ENCODE measurements around the gene CA14. TPM values are rescaled to one million over a fixed set of nuclear protein-coding genes. Genes with fewer than 3 reads are reported as not detected.
A peak's percentile ranks its signal among the peaks of the same experiment; 100 is the strongest.
"Not testable (repeated sequence)": the region's sequence is repeated elsewhere in the genome, so short reads cannot be mapped to it uniquely, and the experiment has no call there.

The CA14 gene
- total RNA-seq, 1 experiment from 2014 or later: 4.7 TPM

- not testable (repeated sequence) for H3K27ac ChIP-seq, DNase-seq
These were observed 24.7 kb upstream of the CA14 start for GRCh38 chr1:150232921-150233320.

GRCh38 chr1:150233359-150234308, 23.9 kb upstream of the CA14 start:
- no peaks in the 10 kb centered on the region for H3K27me3 ChIP-seq
- no peak overlapping the region for H3K27ac ChIP-seq
- H3K4me3 ChIP-seq: peak overlapping the region; percentile 77
- DNase-seq: no peak
- H3K9me3 ChIP-seq (replicated peaks): no peaks in the 10 kb centered on the region
- H3K4me1 ChIP-seq: no peaks in the 10 kb centered on the region
- peaks cover 16% of the 10 kb centered on the region for H3K36me3 ChIP-seq

More at GRCh38 chr1:150232921-150233320, 24.7 kb upstream of the CA14 start:
- H3K9me3 ChIP-seq (replicated peaks); H3K4me3 ChIP-seq; H3K27me3 ChIP-seq; H3K4me1 ChIP-seq: not testable (repeated sequence)
- peaks cover 21% of the 10 kb centered on the region for H3K36me3 ChIP-seq

GRCh38 chr1:150234309-150234565, 23.3 kb upstream of the CA14 start:
- Histone ChIP-seq H3K27me3 (no peaks in the 10 kb centered on the region), H3K4me3 (peak overlapping the region; percentile 77), H3K9me3 (replicated peaks) (no peaks in the 10 kb centered on the region), H3K4me1 (no peaks in the 10 kb centered on the region), H3K36me3 (peaks cover 12% of the 10 kb centered on the region), H3K27ac (peak overlapping the region; percentile 86; the same call in 1 of the 2 replicates)
- DNase-seq: no peak

DNA sequence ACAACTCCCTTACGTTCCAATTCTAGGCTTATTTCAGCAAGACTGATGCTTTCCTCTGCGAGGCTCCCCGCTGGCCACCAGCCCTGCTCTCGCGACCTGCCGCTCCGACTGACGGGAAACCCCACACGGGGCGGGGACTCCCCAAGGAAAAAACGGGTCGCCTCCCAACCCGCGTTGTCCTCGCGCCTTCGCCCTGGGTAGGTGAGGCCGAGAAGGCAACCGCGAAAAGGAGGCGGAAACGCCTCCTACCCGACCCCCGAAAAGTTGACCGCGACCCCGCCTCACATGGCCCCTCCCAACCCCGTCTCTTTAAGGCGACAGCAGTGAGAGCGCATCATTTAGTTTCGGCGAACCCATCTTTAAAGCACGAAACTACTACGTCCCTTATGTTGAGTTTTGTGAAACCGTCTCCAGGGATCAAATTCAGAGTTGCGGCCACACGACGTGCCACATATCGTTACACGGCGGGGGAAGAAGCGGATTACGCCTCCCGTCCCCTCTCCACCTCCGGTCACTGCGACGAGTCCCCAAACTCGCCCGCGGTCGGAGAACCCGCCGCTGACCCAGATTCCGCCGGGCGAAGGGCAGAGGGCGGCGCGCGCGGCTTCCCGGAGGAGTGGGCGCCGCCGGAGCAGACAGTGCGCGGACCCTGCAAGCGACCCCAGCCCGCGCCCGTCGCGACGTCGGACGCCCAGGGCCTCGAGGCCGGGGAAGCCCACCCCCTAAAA, 22.8 kb upstream of the CA14 start:
- no peaks in the 10 kb centered on the region for H3K4me1 ChIP-seq
- H3K27ac ChIP-seq: peak overlapping the region; percentile 86
- DNase-seq: peak; percentile 71 to 74
- peak overlapping the region; percentile 77 for H3K4me3 ChIP-seq
- no peaks in the 10 kb centered on the region for H3K9me3 ChIP-seq (replicated peaks)
- no peaks in the 10 kb centered on the region for H3K27me3 ChIP-seq
- H3K36me3 ChIP-seq: peaks cover 12% of the 10 kb centered on the region

DNA sequence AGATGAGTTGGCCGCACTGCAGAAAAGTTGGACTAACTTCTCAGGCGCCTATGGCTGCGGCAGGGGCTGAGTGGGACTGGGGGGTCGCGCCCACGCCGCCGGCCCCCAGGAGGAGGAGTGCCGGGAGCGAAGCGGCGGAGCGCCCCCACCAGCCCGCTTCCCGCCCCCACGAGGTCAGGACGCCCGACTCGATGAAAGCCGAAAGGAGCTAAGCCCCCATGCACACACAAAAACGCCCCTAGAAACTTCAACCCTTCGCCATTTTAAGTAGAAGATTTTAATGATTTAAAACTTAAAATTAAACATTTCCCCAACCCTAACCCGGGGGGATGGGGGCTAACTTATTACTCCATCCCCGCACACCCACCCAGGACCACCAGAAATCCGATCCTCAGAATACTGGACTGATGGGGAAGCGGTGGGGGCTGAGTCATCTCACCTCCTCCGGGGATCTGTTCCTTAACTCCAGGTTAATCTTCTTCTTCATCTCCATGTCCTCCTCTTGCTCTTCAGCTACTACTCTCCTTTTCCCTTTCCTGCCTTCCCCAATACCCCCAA, 22.2 kb upstream of the CA14 start:
- peak; percentile 21 to 24 for DNase-seq
- H3K9me3 ChIP-seq (replicated peaks): no peaks in the 10 kb centered on the region
- peaks cover 10% of the 10 kb centered on the region for H3K36me3 ChIP-seq
- H3K27me3 ChIP-seq: no peaks in the 10 kb centered on the region
- no peaks in the 10 kb centered on the region for H3K4me1 ChIP-seq
- peak overlapping the region; percentile 86 for H3K27ac ChIP-seq
- H3K4me3 ChIP-seq: peak overlapping the region; percentile 77

DNA sequence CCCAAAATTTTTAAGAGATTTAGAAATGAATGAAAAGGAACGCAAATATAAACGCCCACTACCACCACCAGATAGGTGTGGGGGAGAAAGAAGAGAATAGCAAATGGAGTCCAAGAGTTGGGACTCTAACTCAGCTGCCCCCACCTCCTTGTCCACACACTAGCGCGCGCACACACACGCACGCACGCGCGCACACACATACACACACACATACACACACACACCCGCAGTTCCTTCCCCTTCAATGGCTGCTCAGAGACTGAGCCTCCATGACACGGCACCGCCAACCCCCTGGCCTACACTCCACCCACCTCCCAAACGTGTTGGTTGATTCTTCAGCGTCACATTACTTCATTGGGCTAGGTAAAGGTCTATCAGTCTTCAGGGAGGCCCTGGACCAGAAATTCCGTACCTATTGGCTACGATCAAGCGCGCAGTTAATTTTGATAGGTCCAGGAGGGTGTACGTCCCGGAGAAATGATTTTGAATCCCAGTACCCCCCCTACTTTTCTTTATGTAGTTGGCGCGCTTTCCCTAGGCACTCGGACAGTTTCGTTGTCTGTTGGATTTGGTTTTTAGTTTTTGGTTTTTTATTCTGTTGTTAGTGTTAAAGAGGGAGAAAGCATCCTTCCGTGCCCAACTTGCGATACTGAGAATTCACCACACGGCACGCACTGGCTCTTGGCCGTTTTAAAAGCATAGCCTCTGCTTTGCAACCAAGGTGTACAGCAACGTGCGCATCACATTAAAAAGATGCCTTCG, 21.5 kb upstream of the CA14 start, which contains the start of gene ANP32E:
Gene ANP32E, minus strand, starts transcription at position 261 of the 762 bp plus-strand sequence. CDS start 326 bp downstream, outside the sequence.
- Histone ChIP-seq H3K36me3 (peaks cover 5% of the 10 kb centered on the region; the same call in 1 of the 2 replicates), H3K27me3 (no peaks in the 10 kb centered on the region), H3K27ac (peak within 1 kb of the TSS; percentile 86), H3K4me1 (no peaks in the 10 kb centered on the region), H3K4me3 (peak within 1 kb of the TSS; percentile 77), H3K9me3 (replicated peaks) (no peaks in the 10 kb centered on the region)
- DNase-seq: peak; percentile 96 to 99

- Histone ChIP-seq H3K4me3 (peak overlapping the region; percentile 77), H3K9me3 (replicated peaks) (no peaks in the 10 kb centered on the region), H3K4me1 (no peaks in the 10 kb centered on the region), H3K36me3 (peaks cover under 1% of the 10 kb centered on the region; the same call in 1 of the 2 replicates), H3K27ac (peak overlapping the region; percentile 86), H3K27me3 (no peaks in the 10 kb centered on the region)
- DNase-seq: no peak
These were observed 20.9 kb upstream of the CA14 start for GRCh38 chr1:150236614-150237100.

DNA sequence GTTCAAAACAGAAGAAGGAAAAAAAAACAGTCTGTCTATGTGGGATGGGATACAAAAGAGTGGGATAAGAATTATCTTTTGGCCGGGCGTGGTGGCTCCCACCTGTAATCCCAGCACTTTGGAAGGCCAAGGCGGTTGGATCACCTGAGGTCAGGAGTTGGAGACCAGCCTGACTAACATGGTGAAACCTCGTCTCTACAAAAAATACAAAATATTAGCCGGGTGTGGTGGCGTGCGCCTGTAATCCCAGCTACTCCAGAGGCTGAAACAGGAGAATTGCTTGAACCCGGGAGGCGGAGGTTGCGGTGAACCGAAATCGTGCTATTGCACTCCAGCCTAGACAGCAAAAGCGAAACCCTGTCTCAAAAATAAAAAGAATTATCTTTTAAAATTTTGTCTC, 20.4 kb upstream of the CA14 start:
- H3K4me1 ChIP-seq; H3K36me3 ChIP-seq; H3K9me3 ChIP-seq (replicated peaks); H3K4me3 ChIP-seq; H3K27ac ChIP-seq; DNase-seq; H3K27me3 ChIP-seq: not testable (repeated sequence)

DNA sequence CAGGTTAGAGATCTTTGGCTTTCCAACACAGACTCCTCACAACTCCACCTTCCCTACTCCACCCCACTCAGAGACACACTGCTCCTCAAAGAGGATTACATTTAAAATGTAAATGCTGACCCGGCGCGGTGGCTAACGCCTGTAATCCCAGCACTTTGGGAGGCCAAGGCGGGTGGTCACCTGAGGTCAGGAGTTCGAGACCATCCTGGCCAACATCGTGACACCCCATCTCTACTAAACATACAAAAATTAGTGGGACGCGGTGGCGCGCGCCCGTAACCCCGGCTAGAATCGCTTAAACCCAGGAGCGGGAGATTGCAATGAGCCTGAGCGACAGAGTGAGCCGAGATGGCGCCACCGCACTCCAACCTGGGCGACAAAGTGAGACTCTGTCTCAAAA, 19.8 kb upstream of the CA14 start:
- no peaks in the 10 kb centered on the region for H3K36me3 ChIP-seq
- DNase-seq: no peak
- H3K9me3 ChIP-seq (replicated peaks): no peaks in the 10 kb centered on the region
- H3K27me3 ChIP-seq: no peaks in the 10 kb centered on the region
- no peak overlapping the region for H3K27ac ChIP-seq
- no peak overlapping the region for H3K4me3 ChIP-seq
- H3K4me1 ChIP-seq: no peaks in the 10 kb centered on the region

- no peaks in the 10 kb centered on the region for H3K36me3 ChIP-seq
- no peaks in the 10 kb centered on the region for H3K4me1 ChIP-seq
- H3K27me3 ChIP-seq: no peaks in the 10 kb centered on the region
- H3K27ac ChIP-seq: no peak overlapping the region
- no peaks in the 10 kb centered on the region for H3K9me3 ChIP-seq (replicated peaks)
- no peak overlapping the region for H3K4me3 ChIP-seq
- no peak for DNase-seq
These were observed 14.6 kb upstream of the CA14 start for GRCh38 chr1:150243003-150243402.

- no peak for DNase-seq
- Histone ChIP-seq H3K27me3 (no peaks in the 10 kb centered on the region), H3K36me3 (no peaks in the 10 kb centered on the region), H3K27ac (no peak overlapping the region), H3K4me3 (no peak overlapping the region), H3K9me3 (replicated peaks) (no peaks in the 10 kb centered on the region), H3K4me1 (no peaks in the 10 kb centered on the region)
These were observed 7.6 kb upstream of the CA14 start for GRCh38 chr1:150249936-150250335.

DNA sequence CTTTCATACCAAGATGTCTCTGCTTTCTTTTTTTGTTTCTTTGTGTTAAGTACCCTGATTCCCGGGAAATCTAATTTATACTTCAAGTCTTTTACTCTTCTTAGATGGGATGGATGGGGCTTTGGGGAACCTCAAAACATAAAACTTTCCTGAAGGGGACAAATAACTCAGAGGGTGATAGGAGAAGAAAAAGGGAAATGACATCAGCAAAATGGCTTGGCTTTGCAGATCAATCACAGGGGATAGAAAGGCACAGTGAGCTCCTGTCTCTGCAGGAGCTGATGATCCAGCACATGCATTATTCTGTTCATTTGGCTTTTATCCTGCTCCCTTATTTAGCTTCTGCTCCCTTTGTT, 1.4 kb upstream of the CA14 start:
- H3K4me1 ChIP-seq: peaks cover 6% of the 10 kb centered on the region; the same call in 1 of the 2 replicates
- no peak for DNase-seq
- H3K27me3 ChIP-seq: no peaks in the 10 kb centered on the region
- H3K27ac ChIP-seq: peak overlapping the region; percentile 45; the same call in 1 of the 2 replicates
- no peaks in the 10 kb centered on the region for H3K9me3 ChIP-seq (replicated peaks)
- H3K4me3 ChIP-seq: peak overlapping the region; percentile 51
- H3K36me3 ChIP-seq: no peaks in the 10 kb centered on the region

- peaks cover 6% of the 10 kb centered on the region; the same call in 1 of the 2 replicates for H3K4me1 ChIP-seq
- no peaks in the 10 kb centered on the region for H3K36me3 ChIP-seq
- DNase-seq: peak; percentile 49 to 51
- H3K27me3 ChIP-seq: no peaks in the 10 kb centered on the region
- no peaks in the 10 kb centered on the region for H3K9me3 ChIP-seq (replicated peaks)
- peak overlapping the region; percentile 45 for H3K27ac ChIP-seq
- H3K4me3 ChIP-seq: peak overlapping the region; percentile 51
These were observed 826 bp upstream of the CA14 start for GRCh38 chr1:150256554-150257341.

DNA sequence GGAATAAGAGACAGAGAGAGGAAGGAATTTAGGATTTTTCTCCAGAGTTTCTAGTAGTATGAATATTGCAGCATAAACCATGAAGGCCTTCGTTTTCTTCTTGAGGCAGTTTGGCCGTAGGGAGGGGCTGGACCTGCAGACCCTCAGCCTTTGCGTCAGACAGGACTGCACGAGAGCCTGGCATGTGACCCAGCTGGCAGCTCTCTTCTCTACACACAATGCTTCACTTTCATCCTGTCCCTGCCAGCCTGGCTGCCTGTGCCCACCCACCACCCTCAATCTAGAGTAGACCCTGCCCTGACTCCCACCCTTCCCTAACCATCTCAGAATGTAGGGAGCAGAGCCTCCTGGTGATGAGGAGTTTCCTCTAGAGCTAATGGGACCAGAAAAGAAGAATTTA, 1.6 kb downstream of the CA14 start:
- Histone ChIP-seq H3K4me1 (peaks cover 6% of the 10 kb centered on the region; the same call in 1 of the 2 replicates), H3K9me3 (replicated peaks) (no peaks in the 10 kb centered on the region), H3K27ac (no peak overlapping the region), H3K36me3 (no peaks in the 10 kb centered on the region), H3K4me3 (no peak overlapping the region), H3K27me3 (no peaks in the 10 kb centered on the region)
- no peak for DNase-seq

All from SJCRH30 (cell line).